GM21723 (cell line): ENCODE measurements around the gene MSL2.
"Not testable (repeated sequence)": the region's sequence is repeated elsewhere in the genome, so short reads cannot be mapped to it uniquely, and the experiment has no call there.

Experiments used
- ATAC-seq: cut with Tn5 transposase; IDR thresholded peaks from one replicate; pipeline ENCODE4 v1.9.1; 2021; ENCODE audit warnings: mild to moderate bottlenecking, moderate library complexity; ENCODE audit not compliant: unreplicated experiment

Gene MSL2

GRCh38 chr3:136192831-136193230, 3.3 kb downstream of the MSL2 start:
- ATAC-seq: no peak

GRCh38 chr3:136192195-136192594, 3.9 kb downstream of the MSL2 start:
- not testable (repeated sequence) for ATAC-seq

DNA sequence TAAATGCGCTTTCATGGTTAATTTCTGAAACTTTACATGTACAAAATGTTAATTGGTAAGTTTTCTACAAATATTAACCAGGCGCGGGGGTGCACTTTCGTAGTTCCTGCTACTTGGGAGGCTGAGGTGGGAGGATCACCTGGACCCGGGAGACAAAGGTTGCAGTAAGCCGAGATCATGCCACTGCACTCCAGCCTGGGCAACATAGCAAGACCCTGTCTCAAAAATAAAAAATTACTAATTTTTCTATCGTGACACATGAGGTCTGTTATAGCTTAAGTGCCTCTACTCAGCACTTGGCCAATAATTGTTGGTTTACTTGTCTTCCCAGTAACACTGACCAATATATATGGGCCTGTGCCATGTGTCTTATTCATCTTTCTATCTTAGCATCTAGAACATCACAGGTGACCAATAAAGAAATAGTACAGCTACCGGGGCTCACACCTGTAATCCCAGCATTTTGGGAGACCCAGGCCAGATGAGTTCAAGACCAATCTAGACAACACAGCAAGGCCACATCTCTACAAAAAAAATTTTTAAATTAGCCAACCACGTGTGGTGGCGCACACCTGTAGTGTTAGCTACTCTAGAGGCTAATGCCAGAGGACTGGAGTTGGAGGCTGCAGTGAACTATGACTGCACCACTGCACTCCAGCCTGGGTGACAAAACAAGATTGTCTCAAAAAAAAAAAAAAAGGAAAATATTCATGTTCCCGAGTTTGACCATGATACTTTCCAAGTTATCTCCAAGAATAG, 6.1 kb downstream of the MSL2 start:
- ATAC-seq: no peak

DNA sequence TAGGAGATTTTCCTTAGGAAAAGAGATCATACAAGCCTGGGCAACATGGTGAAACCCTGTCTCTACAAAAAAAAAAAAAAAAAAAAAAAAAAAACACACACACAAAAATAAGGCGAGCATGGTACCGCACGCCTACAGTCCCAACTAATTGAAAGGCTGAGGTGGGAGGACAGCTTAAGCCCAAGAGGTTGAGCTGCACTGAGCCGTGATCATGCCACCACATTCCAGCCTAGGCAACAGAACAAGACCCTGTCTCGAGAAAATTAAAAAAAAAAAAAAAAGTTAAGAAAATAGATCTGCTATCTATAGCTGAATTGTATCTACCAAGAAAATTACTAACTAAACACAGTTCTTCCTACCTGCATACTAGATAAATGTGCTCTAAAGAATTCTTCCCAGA, 7.1 kb downstream of the MSL2 start:
- no peak for ATAC-seq

DNA sequence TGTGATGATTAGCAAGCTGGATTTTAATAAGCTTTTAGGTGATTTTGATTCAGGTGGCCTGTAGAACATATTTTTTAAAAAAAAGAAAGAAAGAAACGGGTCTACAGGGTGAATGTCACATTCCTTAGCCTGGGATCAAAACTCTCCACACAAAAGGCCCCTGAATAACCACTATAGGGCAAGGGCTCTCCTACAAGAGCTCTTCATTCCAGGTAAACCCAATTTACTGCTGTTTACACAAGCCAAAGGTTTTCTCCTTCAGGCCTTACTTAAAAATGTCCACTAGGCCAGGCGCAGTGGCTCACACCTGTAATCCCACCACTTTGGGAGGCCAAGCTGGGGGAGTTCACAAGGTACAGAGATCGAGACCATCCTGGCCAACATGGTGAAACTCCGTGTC, 8.3 kb downstream of the MSL2 start:
- no peak for ATAC-seq

GRCh38 chr3:136186846-136187245, 9.3 kb downstream of the MSL2 start:
- ATAC-seq: no peak

DNA sequence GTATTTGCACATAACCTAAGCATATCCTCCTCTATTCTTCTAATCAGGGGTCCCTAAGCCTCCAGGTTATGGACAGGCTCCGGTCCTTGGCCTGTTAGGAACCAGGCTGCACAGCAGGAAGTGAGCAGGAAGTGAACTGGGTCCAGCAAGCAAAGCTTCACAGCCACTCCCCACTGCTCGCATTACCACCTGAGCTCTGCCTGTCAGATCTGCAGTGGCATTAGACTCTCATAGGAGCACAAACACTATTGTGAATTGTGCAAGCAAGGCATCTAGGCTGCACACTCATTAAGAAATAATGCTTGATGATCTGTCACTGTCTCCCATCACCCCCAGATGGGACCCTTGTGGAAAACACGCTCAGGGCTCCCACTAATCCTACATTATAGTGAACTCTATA, 9.8 kb downstream of the MSL2 start:
- peak; percentile 47 for ATAC-seq

DNA sequence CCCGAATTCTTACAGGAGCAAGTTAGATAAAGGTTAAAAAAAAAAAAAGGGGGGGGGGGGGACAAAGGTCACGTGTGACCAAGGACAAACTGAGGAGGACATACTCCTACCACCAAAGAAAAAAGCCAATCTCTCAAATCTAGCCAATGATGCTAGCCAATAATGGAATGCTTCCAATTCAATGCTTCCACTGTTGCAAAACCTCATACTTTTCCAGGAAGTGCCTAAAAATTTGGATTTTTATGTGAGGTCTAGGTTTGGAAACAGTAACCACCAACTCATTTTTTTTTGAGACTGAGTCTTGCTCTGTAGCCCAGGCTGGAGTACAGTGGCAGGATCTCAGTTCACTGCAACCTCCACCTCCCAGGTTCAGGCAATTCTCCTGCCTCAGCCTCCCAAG, 11.4 kb downstream of the MSL2 start:
- ATAC-seq: no peak

DNA sequence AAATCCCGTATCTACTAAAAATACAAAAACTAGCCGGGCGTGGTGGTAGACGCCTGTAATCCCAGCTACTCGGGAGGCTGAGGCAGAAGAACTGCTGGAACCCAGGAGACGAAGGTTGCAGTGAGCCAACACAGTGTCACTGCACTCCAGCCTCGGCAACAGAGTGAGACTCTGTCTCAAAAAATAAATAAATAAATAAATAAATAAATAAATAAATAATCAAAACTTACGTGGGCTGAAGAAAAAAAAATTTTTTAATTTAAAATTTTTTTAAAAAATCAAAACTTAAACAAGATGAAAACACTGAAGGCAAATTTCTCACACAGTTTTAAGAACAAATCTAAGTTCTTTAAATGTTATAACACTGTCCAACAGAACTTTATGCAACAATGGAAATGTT, 14.4 kb downstream of the MSL2 start:
- no peak for ATAC-seq

GRCh38 chr3:136177876-136178275, 18.3 kb downstream of the MSL2 start:
- no peak for ATAC-seq

DNA sequence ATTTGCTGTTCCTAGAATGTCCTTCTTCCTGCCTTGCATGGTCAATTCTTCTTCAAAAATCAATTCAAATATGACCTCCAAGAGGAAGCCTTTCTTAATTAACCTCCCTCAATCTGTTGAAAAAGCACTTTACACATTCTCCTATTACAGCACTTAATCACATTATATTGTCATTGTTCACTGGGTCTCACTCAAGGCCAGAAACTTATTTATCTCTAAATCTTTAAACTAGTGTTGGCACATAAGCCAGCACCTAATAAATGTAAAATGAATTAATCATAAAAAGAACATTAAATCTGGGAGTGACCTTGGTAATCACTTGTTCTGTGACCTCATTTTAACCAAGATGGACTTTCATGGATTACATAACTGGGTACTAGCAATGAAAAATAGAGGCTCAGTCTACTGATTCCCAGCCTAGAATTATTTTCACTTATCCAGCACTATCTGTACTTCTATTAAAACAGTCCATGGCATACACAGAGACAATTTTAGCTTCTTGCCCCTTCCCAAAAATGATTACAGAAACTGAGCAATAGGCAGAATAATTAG, 22.1 kb downstream of the MSL2 start:
- no peak for ATAC-seq

DNA sequence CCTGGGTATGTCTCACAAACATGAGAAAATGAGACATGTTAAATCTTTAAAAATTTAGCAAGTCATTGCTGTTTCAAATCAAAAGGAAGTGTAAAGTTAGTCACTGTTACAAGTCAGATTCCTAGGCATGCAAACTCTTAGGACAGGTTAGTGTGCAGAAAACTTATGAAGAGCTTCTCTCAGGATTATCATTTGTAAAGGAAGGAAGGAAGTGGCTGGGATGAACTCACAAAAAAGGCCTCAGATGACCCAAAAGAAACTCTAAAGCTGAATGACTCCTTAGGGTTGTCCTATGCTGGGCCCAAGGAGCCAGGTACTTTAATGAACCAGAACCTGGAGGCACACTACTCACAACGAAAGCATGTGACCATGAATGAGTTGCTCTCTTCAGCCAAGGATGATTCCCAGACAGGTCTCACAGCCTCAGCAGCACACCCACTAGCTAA, 25.0 kb downstream of the MSL2 start:
- ATAC-seq: no peak

- not testable (repeated sequence) for ATAC-seq
These were observed 27.9 kb downstream of the MSL2 start for GRCh38 chr3:136168236-136168635.

GRCh38 chr3:136166507-136166906, 29.6 kb downstream of the MSL2 start:
- ATAC-seq: no peak

DNA sequence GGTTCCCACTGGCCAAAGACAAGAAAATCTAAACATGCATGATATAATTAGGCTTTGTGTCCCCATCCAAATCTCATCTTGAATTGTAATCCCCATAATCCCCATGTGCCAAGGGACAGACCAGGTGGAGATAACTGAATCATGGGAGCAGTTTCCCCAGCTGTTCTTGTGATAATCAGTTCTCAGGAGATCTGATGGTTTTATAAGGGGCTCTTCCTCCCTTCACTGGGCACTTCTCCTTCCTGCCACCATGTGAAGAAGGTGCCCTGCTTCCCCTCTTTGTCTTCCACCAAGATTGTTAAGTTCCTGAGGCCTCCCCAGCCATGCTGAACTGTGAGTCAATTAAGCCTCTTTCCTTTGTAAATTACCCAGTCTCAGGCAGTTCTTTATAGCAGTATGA, 32.5 kb downstream of the MSL2 start:
- not testable (repeated sequence) for ATAC-seq

DNA sequence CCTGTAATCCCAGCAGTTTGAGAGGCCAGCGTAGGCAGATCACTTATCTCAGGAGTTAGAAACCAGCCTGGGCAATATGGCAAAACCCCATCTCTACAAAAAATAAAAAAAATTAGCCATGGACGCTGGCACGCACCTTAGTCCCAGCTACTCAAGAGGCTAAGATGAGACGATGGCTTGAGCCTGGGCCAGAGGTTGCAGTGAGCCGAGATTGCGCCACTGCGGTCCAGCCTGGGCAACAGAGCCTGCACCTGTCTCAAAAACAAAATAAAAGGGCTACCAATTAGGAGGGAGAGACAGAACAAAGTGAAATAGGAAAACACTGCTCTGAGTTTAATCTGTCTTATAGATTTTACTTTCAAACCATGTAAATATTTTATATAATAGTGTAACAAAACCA, 33.8 kb downstream of the MSL2 start:
- no peak for ATAC-seq

DNA sequence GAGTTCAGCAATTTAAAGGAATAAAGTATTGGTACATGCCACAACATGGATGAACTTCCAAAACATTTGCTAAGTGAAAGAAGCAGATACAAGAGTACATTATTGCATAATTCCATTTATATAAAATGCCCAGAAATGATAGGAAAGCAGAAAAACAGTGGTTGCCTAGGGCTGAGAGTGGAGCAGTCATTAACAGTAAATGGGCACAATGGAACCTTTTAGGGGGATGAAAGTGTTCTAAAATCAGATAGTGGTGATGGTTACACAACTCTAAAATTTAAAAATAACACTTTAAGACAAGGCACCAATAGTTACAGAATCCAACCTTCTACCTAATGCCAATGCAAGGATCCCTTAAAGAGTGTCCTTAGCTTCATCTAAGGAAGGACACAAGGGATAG, 34.6 kb downstream of the MSL2 start:
- ATAC-seq: no peak

- no peak for ATAC-seq
These were observed 43.2 kb downstream of the MSL2 start for GRCh38 chr3:136152963-136153362.

DNA sequence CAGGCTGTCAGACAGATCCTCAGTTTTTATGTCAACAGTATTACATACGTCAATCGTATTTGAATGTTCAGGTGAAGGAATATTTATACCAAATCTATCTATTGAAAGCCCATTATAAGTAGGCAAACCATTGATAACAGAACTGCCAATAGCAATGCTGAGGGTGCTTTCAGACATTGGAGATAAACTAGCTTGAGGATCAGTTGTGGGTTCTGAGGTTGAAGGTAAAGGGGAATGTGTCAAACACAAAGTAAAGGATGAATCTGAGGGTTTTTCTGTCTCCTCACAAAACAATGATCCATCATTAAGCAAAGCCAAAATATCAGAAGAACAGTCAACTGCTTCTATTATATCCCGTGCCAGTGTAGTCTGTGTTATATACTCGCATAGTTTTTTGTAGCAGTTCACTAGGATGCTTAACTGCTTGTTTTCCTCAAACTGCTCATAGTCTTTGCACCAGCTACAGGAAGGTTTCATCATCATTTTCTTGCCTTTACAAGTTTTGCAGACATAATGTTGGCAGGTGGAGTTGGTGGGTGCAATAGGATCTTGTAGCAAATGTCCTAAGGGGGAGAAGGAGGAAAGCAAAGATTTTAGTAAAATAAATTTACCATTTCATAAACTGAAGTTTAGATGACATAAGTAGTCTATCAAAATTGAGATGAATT, 43.8 kb downstream of the MSL2 start:
- ATAC-seq: no peak

- ATAC-seq: no peak
These were observed 44.9 kb downstream of the MSL2 start for GRCh38 chr3:136151219-136151618.

- ATAC-seq: no peak
These were observed 46.5 kb downstream of the MSL2 start for GRCh38 chr3:136149667-136150066.
